ENCODE data around the gene ANO10.
"Not testable (repeated sequence)": the region's sequence is repeated elsewhere in the genome, so short reads cannot be mapped to it uniquely, and the experiment has no call there.

ANO10 gene

GRCh38 chr3:43366885-43367284 lies 254.9 kb downstream of the ANO10 start:
- no peak for DNase-seq

- no peak for DNase-seq
These were observed 255.3 kb downstream of the ANO10 start for GRCh38 chr3:43366481-43366880.

- no peak for DNase-seq
These were observed 256.1 kb downstream of the ANO10 start for GRCh38 chr3:43365601-43366305.

- no peak for DNase-seq
These were observed 256.9 kb downstream of the ANO10 start for GRCh38 chr3:43364926-43365325.

- no peak for DNase-seq
These were observed 257.3 kb downstream of the ANO10 start for GRCh38 chr3:43364494-43364893.

- no peak for DNase-seq
These were observed 258.1 kb downstream of the ANO10 start for GRCh38 chr3:43363621-43364266.

GRCh38 chr3:43362961-43363360 lies 258.9 kb downstream of the ANO10 start:
- DNase-seq, result no peak

GRCh38 chr3:43362183-43362582 lies 259.6 kb downstream of the ANO10 start:
- no peak for DNase-seq

- no peak for DNase-seq
These were observed 260.7 kb downstream of the ANO10 start for GRCh38 chr3:43361077-43361476.

GRCh38 chr3:43356033-43356432 lies 265.8 kb downstream of the ANO10 start:
- DNase-seq, result not testable (repeated sequence)

- no peak for DNase-seq
These were observed 267.7 kb downstream of the ANO10 start for GRCh38 chr3:43353923-43354670.

- DNase-seq, result no peak
These were observed 268.4 kb downstream of the ANO10 start for GRCh38 chr3:43353393-43353792.

GRCh38 chr3:43349716-43350115 lies 272.1 kb downstream of the ANO10 start:
- DNase-seq, result no peak

GRCh38 chr3:43348852-43349574 lies 272.8 kb downstream of the ANO10 start:
- no peak for DNase-seq

- DNase-seq, result no peak
These were observed 273.5 kb downstream of the ANO10 start for GRCh38 chr3:43348350-43348749.

GRCh38 chr3:43347774-43348173 lies 274.0 kb downstream of the ANO10 start:
- no peak for DNase-seq

- DNase-seq, result peak; percentile 55 to 72
These were observed 274.6 kb downstream of the ANO10 start for GRCh38 chr3:43346978-43347749.

GRCh38 chr3:43345877-43346276 lies 275.9 kb downstream of the ANO10 start:
- DNase-seq, result no peak

- no peak for DNase-seq
These were observed 276.6 kb downstream of the ANO10 start for GRCh38 chr3:43345246-43345645.

GRCh38 chr3:43344520-43344919 lies 277.3 kb downstream of the ANO10 start:
- no peak for DNase-seq

- no peak for DNase-seq
These were observed 278.0 kb downstream of the ANO10 start for GRCh38 chr3:43343815-43344214.

- DNase-seq, result peak in 1 of 2 donors; percentile 30
These were observed 278.6 kb downstream of the ANO10 start for GRCh38 chr3:43343185-43343584.

Measured in CD4-positive, alpha-beta T cell treated with Interleukin-1 beta for 1 hour (primary cell).